SIG-M5 treated with dmso at 0.1 percent for 504 hours (cell line): Measurements from ENCODE around the gene RINL.
"Not testable (repeated sequence)": the region's sequence is repeated elsewhere in the genome, so short reads cannot be mapped to it uniquely, and the experiment has no call there.

ENCODE experiments used
- DNase-seq: peaks from one replicate; lab custom pipeline; 2025; ENCODE audit not compliant: unreplicated experiment; lab: John Stamatoyannopoulos, UW

The RINL gene

DNA sequence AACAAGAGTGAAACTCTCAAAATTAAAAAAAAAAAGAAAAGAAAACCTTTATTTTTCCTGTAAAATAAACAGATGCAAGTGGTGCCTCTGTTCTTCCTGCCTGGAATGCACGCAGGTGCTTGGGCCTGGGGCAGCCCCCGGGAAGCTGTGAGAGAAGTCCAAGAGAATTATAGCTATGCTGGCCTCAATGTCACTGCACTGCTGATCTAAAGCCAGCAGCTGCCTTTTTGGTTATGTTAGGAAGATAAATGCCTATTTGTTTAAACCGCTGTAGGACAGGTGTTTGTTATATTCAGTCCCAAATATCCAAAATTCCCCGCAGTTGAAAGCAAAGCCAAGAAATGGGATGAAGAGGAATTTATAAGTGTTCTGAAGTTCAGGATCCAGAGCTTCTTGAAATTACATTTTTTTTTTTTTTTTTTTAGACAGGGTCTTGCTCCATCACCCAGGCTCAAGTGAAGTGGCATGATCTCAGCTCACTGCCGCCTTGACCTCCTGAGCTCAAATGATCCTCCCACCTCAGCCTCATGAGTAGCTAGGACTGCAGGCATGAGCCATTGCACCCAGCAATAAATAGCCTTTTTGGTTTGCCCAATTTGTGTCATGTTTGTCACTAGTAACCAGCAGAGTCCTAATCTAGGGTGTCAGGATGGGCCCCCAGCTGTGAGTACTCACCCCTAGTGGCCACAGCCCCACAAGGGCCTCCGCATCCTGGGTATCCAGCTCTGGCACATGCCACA is 2.2 kb downstream of the RINL start:
- no peak for DNase-seq

GRCh38 chr19:38873400-38873799 is 4.7 kb downstream of the RINL start:
- DNase-seq: not testable (repeated sequence)

DNA sequence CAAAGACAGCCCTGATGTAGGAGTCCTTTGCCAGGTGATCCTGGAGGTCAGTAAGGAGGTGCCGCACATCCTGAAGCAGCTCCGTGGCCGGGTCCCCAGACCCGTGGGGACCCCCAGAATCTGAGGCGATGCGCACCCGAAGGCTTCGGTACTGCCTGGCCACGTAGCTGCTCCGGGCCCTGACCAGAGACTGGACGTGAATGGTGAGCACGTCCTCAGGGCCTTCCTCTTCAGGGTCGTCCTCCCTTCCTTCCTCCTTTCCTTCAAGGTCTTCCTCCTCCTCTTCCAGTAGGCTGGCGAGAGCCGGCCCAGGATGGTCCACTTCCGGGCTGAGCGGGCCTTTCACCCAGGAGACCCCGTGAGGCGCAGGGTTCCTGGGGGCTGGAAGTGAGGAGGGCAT is 7.5 kb downstream of the RINL start:
- DNase-seq: no peak

GRCh38 chr19:38869836-38870607 is 8.1 kb downstream of the RINL start:
- no peak for DNase-seq

GRCh38 chr19:38869160-38869835 is 8.8 kb downstream of the RINL start:
- DNase-seq: no peak

DNA sequence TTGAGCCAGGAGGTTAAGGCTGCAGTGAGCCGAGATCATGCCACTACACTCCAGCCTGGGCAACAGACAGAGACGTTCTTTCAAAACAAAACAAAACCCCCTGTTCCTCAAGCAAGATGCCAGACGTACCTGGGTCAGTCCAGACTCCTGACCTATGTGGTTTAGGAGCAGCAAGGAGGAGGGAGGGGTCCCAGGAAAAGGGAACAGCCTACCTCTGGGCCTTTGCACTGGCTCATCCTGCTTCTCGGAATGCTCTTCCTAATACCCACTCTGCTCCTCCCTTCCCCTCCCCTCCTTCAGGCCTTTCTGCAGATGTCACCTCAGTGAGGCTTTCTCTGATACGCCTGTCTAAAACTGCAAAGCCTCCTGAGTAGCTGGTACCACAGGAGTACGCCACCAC is 9.5 kb downstream of the RINL start:
- DNase-seq: no peak

DNA sequence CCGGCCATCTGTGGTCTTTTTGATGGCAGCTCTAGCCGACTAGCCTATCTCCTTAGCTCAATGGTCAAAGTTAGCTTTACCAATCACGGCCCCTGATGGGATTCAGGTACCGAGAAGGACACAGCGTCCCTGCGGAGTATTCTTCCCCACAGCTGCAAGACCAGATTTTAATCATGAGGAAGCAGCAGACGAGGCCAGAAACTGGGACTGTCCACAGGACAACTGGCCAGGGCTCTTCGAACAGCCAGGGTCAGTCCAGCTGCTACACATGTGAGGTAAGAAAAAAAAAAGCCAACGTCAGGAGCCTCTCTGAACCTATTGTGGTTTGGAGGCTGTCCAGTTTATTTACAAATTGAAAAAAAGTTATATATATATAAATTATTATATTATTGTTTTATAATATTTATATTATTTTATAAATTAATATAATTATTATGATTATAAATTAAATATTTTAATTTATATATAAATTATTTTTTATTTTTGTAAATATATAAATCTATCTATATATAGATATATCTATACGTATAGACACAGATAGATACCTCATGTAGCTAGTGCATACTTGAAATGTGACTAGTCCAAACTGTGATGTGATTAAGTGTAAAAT is 10.8 kb downstream of the RINL start:
- DNase-seq: no peak

DNA sequence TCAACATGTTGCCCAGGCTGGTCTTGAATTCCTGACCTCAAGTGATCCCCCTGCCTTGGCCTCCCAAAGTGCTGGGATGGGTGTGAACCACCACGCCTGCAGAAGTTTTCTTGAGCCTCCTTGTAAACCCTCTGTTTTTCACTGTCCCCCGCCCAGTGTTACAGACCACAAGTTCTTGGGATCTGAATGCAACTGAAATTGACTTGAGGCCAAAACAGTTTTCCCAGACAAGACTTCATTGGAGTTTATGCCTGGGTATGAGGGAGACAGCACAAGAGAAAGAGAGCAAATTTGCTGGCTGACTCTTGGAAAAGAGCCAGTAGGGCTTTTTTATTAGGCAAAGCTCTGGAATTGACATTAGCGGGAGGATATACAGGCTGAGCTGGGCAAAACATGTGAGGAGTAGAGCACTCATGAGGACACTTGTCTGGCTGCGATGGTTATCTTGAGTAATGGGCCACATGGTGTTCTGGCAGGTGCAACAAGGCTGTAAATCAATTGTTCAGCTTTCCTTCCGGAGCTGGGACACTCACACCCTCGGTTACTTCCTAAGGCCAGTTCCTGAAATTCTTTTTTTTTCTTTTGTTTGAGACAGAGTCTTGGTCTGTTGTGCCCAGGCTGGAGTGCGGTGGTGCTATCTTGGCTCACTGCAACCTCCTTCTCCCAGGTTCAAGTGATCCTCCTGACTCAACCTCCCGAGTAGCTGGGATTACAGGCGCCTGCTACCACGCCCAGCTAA is 15.6 kb downstream of the RINL start:
- no peak for DNase-seq

GRCh38 chr19:38861368-38861767 is 16.7 kb downstream of the RINL start:
- DNase-seq: no peak

- DNase-seq: not testable (repeated sequence)
These were observed 18.4 kb downstream of the RINL start for GRCh38 chr19:38859631-38860204.

- DNase-seq: no peak
These were observed 21.3 kb downstream of the RINL start for GRCh38 chr19:38856813-38857212.

GRCh38 chr19:38855751-38856150 is 22.3 kb downstream of the RINL start:
- not testable (repeated sequence) for DNase-seq

DNA sequence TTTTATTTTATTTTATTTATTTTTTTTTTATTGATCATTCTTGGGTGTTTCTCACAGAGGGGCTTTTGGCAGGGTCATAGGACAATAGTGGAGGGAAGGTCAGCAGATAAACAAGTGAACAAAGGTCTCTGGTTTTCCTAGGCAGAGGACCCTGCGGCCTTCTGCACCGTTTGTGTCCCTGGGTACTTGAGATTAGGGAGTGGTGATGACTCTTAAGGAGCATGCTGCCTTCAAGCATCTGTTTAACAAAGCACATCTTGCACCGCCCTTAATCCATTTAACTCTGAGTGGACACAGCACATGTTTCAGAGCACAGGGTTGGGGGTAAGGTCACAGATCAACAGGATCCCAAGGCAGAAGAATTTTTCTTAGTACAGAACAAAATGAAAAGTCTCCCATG is 23.1 kb downstream of the RINL start:
- DNase-seq: not testable (repeated sequence)

DNA sequence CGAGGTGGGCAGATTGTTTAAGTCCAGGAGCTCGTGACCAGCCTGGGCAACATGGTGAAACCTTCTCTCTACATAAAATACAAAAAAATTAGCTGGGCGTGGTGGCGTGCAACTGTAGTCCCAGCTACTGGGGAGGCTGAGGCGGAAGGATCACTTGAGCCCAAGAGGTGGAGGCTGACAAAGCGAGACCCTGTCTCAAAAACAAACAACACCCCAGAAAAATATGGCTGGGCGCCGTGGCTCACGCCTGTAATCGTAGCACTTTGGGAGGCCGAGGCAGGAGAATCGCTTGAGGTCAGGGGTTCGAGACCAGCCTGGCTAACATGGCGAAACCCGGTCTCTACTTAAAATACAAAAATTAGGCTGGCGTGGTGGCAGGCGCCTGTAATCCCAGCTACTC is 24.9 kb downstream of the RINL start:
- no peak for DNase-seq

DNA sequence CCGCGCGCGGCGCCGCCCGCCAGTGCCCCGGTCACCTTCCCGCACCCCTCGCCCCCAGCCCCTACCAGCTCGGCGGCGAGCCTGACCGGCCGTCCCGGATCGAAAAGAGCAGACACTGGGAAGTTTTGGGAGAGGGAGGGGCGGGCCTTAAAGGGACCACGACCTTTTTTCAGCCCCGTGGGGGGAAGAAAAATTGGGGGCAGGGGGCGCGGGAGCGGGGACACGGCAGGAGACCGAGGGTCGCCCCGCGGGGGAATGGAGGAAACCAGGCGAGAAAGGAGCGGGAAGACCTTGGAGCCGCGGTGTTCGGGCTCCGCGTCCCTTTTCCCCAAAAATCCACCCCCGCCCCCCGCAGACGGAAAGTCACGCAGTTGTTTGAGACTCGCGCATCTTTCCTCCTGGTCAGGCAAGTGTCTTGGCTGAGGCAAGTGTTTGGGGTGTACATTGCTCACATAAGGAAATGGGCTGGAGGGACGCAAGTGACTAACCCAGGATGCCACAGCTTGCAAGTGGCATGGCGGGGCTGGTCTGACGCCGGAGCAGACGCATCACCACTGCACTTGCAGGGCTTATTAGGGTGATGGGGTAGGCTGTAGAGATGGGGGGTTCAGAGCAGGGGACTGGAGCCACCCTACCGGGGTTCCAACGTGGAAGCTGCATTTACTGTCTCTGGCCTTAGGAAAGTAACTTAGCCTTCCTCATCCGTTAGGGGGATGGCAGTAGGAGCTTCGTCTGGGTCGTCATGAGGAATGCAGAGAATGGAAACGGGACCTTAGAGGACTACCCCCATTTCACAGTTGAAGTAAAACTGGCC is 25.6 kb downstream of the RINL start:
- DNase-seq: peak; percentile 64

DNA sequence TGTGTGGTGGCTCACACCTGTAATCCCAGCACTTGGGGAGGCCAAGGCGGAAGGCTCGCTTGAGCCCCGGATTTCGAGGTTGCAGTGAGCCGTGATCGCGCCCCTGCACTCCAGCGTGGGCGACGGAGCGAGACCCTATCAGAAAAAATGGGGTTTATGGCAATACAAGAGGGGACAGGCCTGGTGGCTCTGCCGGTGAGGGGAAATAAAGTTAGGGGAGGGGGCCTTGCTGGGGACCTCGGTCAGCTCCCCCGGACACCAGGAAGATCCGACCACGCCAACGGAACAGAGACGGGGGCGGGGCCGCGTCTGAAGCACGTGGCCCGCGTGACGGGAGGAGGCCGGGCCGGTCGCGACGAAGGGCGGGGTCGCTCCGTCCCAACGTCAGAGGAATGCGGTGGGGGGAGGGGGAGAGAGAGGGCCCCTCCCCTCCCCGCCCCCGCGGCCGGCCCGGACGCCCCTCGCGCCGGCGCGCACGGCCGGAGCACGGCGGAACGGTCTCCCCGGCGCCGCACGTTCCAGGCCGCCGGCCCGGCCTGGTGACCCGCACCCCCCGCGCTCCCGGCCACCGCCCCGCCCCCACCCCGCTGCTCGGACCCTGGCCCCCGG is 26.3 kb downstream of the RINL start:
- DNase-seq: peak; percentile 87

- DNase-seq: no peak
These were observed 27.0 kb downstream of the RINL start for GRCh38 chr19:38850976-38851621.

DNA sequence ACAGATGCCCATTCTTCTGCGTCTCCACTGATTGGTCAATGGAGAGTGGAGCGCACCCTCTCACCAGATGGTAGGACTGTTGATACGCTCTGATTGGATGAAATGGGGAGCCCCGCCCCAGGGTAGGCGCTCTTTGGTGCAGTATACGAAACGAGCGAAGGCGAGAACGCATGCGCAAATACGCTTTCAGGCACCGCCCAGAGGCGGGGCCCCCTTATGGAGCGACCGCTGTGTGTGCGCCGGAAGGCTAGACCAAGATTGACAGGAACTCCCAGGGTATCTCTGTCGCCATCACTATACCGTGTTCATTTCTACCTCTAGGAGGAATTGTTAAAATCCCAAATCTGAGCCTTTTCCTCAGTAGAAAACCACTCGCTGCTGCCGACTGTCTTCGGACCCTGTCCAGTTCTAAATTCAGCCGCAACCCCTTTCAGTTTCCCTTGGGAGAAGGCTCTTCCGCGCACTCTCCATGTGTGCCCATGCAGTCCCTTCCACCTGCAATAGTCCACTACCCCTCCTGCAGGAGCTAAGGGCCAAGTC is 27.6 kb downstream of the RINL start:
- DNase-seq: no peak
